SK-N-SH (cell line): ENCODE measurements around the gene FRZB. TPM values are rescaled to one million over a fixed set of nuclear protein-coding genes. Genes with fewer than 3 reads are reported as not detected.

Source experiments
- CTCF ChIA-PET: fragments of 300-600, 350-600 bp; formaldehyde crosslinking; extraction: SDS; loops from one replicate; lab custom pipeline; 2021; lab: Yijun Ruan, JAX
- POLR2A ChIA-PET: fragments of 350-600 bp; sonication (Branson Sonifier 250); formaldehyde crosslinking; extraction: SDS; loops from one replicate; lab custom pipeline; 2020; ENCODE audit warnings: antibody characterized with exemption, inconsistent platforms; lab: Yijun Ruan, JAX
- DNase-seq: peaks from one replicate; pipeline ENCODE4 v3.0.0; 2012
- H2AFZ ChIP-seq: fragments of 200-600 bp; sonication (generic); 2 replicates; pipeline ENCODE4 v1.8.1; 2016; ENCODE audit warnings: antibody characterized with exemption, mild to moderate bottlenecking, low read depth
- H3F3A ChIP-seq: fragments of 200-600 bp; sonication (generic); replicated peaks from 2 replicates; pipeline ENCODE3; 2016; ENCODE audit warnings: antibody characterized with exemption, mild to moderate bottlenecking; ENCODE audit not compliant: insufficient read depth
- H3K27ac ChIP-seq, 2 experiments: fragments of 200-500 bp in 1 of 2; fragments of 200-600 bp in 1 of 2; sonication (Bioruptor generic) in 1 of 2; sonication (generic), shearing (Covaris generic) in 1 of 2; 2 replicates each; pipeline versions ENCODE4 v1.5.1 to v1.6.1; 2014 to 2016; ENCODE audit warnings: low read depth in 2 of 2, inconsistent platforms in 1 of 2, low read length in 1 of 2, mild to moderate bottlenecking in 1 of 2, mixed read lengths in 1 of 2
- H3K27me3 ChIP-seq: fragments of 200-600 bp; sonication (generic), shearing (Covaris generic); 2 replicates; pipeline ENCODE4 v1.6.1; 2016; ENCODE audit warnings: mixed run types; ENCODE audit not compliant: insufficient read depth
- H3K36me3 ChIP-seq, 2 experiments: fragments of 200-500 bp in 1 of 2; fragments of 200-600 bp in 1 of 2; sonication (Bioruptor generic) in 1 of 2; sonication (generic) in 1 of 2; replicated peaks in 1 of 2; 2 replicates each; pipeline versions ENCODE3 to v1.5.1; 2014 to 2016; ENCODE audit warnings: low read length in 1 of 2, mild to moderate bottlenecking in 1 of 2; ENCODE audit not compliant: insufficient read depth in 2 of 2, control insufficient read depth in 1 of 2
- H3K4me1 ChIP-seq, 2 experiments: fragments of 200-500 bp in 1 of 2; fragments of 200-600 bp in 1 of 2; sonication (Bioruptor generic) in 1 of 2; sonication (generic), shearing (Covaris generic) in 1 of 2; 2 replicates each; pipeline versions ENCODE4 v1.5.1 to v1.6.1; 2014 to 2016; ENCODE audit warnings: low read depth in 1 of 2, low read length in 1 of 2, mixed run types in 1 of 2; ENCODE audit not compliant: insufficient read depth in 2 of 2, control insufficient read depth in 1 of 2
- H3K4me2 ChIP-seq: fragments of 200-600 bp; sonication (generic), shearing (Covaris generic); 2 replicates; pipeline ENCODE4 v1.6.1; 2017; ENCODE audit warnings: mixed run types
- H3K4me3 ChIP-seq, 2 experiments: fragments of 200-500 bp in 1 of 2; fragments of 200-600 bp in 1 of 2; sonication (Bioruptor generic) in 1 of 2; sonication (generic), shearing (Covaris generic) in 1 of 2; 2 replicates each; pipeline versions ENCODE4 v1.5.1 to v1.8.1; 2014 to 2016; ENCODE audit warnings: low read depth in 2 of 2, inconsistent platforms in 1 of 2, low read length in 1 of 2, mild to moderate bottlenecking in 1 of 2, mixed read lengths in 1 of 2, moderate library complexity in 1 of 2
- H3K79me2 ChIP-seq: fragments of 200-600 bp; sonication (generic); 2 replicates; pipeline ENCODE4 v1.8.1; 2017; ENCODE audit warnings: mild to moderate bottlenecking; ENCODE audit not compliant: insufficient read depth
- H3K9ac ChIP-seq: fragments of 200-600 bp; sonication (generic); 2 replicates; pipeline ENCODE4 v1.6.1; 2017; ENCODE audit warnings: mixed run types
- H3K9me2 ChIP-seq: fragments of 200-600 bp; sonication (generic); 2 replicates; pipeline ENCODE4 v1.6.1; 2017; ENCODE audit warnings: mixed run types
- H3K9me3 ChIP-seq: fragments of 200-600 bp; sonication (generic); 2 replicates; pipeline ENCODE4 v1.6.1; 2017; ENCODE audit warnings: mixed run types, mild to moderate bottlenecking, moderate library complexity
- H4K20me1 ChIP-seq: fragments of 200-600 bp; sonication (generic); 2 replicates; pipeline ENCODE4 v1.6.1; 2017; ENCODE audit warnings: mild to moderate bottlenecking, mixed run types; ENCODE audit not compliant: insufficient read depth
- CHD2 ChIP-seq: fragments of 150-350 bp; IDR thresholded peaks from 2 replicates; pipeline ENCODE4 v1.6.1; 2018; ENCODE audit warnings: low read length; ENCODE audit not compliant: partially characterized antibody
- EZH2phosphoT487 ChIP-seq: fragments of 200-600 bp; sonication (generic); IDR thresholded peaks from 2 replicates; pipeline ENCODE4 v1.6.1; 2017; ENCODE audit warnings: low read depth, mixed run types, mild to moderate bottlenecking, antibody characterized with exemption, moderate library complexity, borderline replicate concordance
- FOSL2 ChIP-seq: IDR thresholded peaks from 2 replicates; pipeline ENCODE4 v1.4.0; 2012; ENCODE audit warnings: low read depth, mild to moderate bottlenecking, moderate library complexity, borderline replicate concordance
- FOXJ3 ChIP-seq: sonication (generic); formaldehyde crosslinking; IDR thresholded peaks from 2 replicates; pipeline ENCODE4 v1.5.1; 2020; ENCODE audit warnings: mild to moderate bottlenecking, missing genetic modification reagents
- GATA2 ChIP-seq: sonication (generic); formaldehyde crosslinking; IDR thresholded peaks from 2 replicates; pipeline ENCODE4 v1.5.0; 2020; ENCODE audit warnings: mild to moderate bottlenecking, missing genetic modification reagents
- JUND ChIP-seq: IDR thresholded peaks from 2 replicates; pipeline ENCODE4 v1.4.0; 2012
- MEF2A ChIP-seq: IDR thresholded peaks from 2 replicates; pipeline ENCODE4 v1.4.0; 2012; ENCODE audit warnings: low read depth, borderline replicate concordance
- MXI1 ChIP-seq: IDR thresholded peaks from 2 replicates; pipeline ENCODE4 v1.6.1; 2012; ENCODE audit warnings: mild to moderate bottlenecking, low read depth, low read length, improper control_type of control experiment
- NFIC ChIP-seq: IDR thresholded peaks from 2 replicates; pipeline ENCODE4 v1.4.0; 2012; ENCODE audit warnings: borderline replicate concordance
- NRF1 ChIP-seq: IDR thresholded peaks from 2 replicates; pipeline ENCODE4 v1.6.1; 2012; ENCODE audit warnings: low read depth, mild to moderate bottlenecking, low read length
- POLR2AphosphoS5 ChIP-seq: IDR thresholded peaks from 2 replicates; pipeline ENCODE4 v1.6.1; 2012; ENCODE audit warnings: low read depth, low read length
- RXRA ChIP-seq: IDR thresholded peaks from 2 replicates; pipeline ENCODE4 v1.4.0; 2012; ENCODE audit warnings: low read depth, mild to moderate bottlenecking, borderline replicate concordance
- SIN3A ChIP-seq: IDR thresholded peaks from 2 replicates; pipeline ENCODE4 v1.6.1; 2012; ENCODE audit warnings: low read depth, mild to moderate bottlenecking, low read length, moderate library complexity, borderline replicate concordance
- TAF1 ChIP-seq: IDR thresholded peaks from 2 replicates; pipeline ENCODE4 v1.6.1; 2012; ENCODE audit warnings: low read depth, mild to moderate bottlenecking, low read length, moderate library complexity, borderline replicate concordance
- TCF12 ChIP-seq: IDR thresholded peaks from 2 replicates; pipeline ENCODE4 v1.4.0; 2012
- TEAD4 ChIP-seq: IDR thresholded peaks from 2 replicates; pipeline ENCODE4 v1.4.0; 2012; ENCODE audit warnings: mild to moderate bottlenecking, borderline replicate concordance; ENCODE audit not compliant: insufficient read depth
- USF1 ChIP-seq: IDR thresholded peaks from 2 replicates; pipeline ENCODE4 v1.4.0; 2012; ENCODE audit warnings: low read depth, borderline replicate concordance
- WGBS: methylation state at CpG from one replicate; pipeline ENCODE4 v1.1.6; 2017; ENCODE audit warnings: low lambda C conversion rate; 5-methylcytosine and 5-hydroxymethylcytosine counted together
- polyA plus RNA-seq, 3 experiments: library from polyadenylated mRNA; depleted of rRNA; stranded (reverse); fragments of >200 nt; gene quantifications; 2 replicates each; pipeline ENCODE4 v1.2.3, GENCODE V29; 2012
- TF ChIP-seq, protein P1 (sequence below): fragments of 200-600 bp; sonication (generic); IDR thresholded peaks from 2 replicates; pipeline ENCODE4 v1.6.1; 2017; ENCODE audit warnings: antibody characterized with exemption, mild to moderate bottlenecking, moderate library complexity
- TF ChIP-seq, protein P2 (sequence below): IDR thresholded peaks from 2 replicates; pipeline ENCODE4; 2012

FRZB gene
- polyA plus RNA-seq (2012; rRNA removed): 2.8 and 3.5 TPM in 2 replicates
- 3.2 and 3.4 TPM in 2 replicates for polyA plus RNA-seq (2012; cell fraction: cytosol; rRNA removed)
- polyA plus RNA-seq (2012; cell fraction: nucleus; rRNA removed): 1.2 and 1.4 TPM in 2 replicates

GRCh38 chr2:182866461-182867406, at the start of gene FRZB:
TSS of gene FRZB (minus strand) at chr2:182866637. CDS start at chr2:182866552, 85 bp downstream.
- Histone ChIP-seq H2AFZ (peak within 1 kb of the TSS; percentile 88), H3K9me3 (no peaks in the 10 kb centered on the region), H3K9ac (peak within 1 kb of the TSS; percentile 45; the same call in 1 of the 2 replicates), H3K4me3 (peak within 1 kb of the TSS; percentile 45 to 61), H3K4me1 (peaks cover 0 to 35% of the 10 kb centered on the region in 2 experiments; a peak in 3 of 4 replicates), H3K27me3 (no peaks in the 10 kb centered on the region), H3K79me2 (no peaks in the 10 kb centered on the region), H3F3A (no peaks in the 10 kb centered on the region), H4K20me1 (no peaks in the 10 kb centered on the region), H3K9me2 (no peaks in the 10 kb centered on the region), H3K36me3 (no peaks in the 10 kb centered on the region), H3K4me2 (peak within 1 kb of the TSS; percentile 76), H3K27ac (peak within 1 kb of the TSS; percentile 31 to 77; a peak in 3 of 4 replicates)
- WGBS: 25% methylated on average over 43 of the region's 57 CpGs
- CTCF ChIA-PET: interaction anchor here (1.5 to 5.2 kb wide), 5 partner anchors 25 to 113 kb away, joined by 4 to 29 read pairs (median 5); no protein-coding TSS in a partner anchor
- DNase-seq: peak; percentile 84
- peak; percentile 71 for TF ChIP-seq GATA2
- TF ChIP-seq MXI1: no peak
- TF ChIP-seq MEF2A: no peak
- TF ChIP-seq SIN3A: no peak
- no peak for TF ChIP-seq JUND
- peak; percentile 33; the same call in 1 of the 2 replicates for TF ChIP-seq TAF1
- POLR2A ChIA-PET: interaction anchor here (0.7 to 1.8 kb wide), 6 partner anchors 14 to 113 kb away, joined by 3 to 4 read pairs (median 3); no protein-coding TSS in a partner anchor

- Histone ChIP-seq H3K27me3 (no peaks in the 10 kb centered on the region), H3K27ac (peak overlapping the region; percentile 60 to 72; a peak in 3 of 4 replicates), H3K4me2 (peak overlapping the region; percentile 72), H3K9me2 (no peaks in the 10 kb centered on the region), H3K36me3 (peaks cover 40 to 45% of the 10 kb centered on the region in 2 experiments), H3K4me1 (peaks cover 8 to 35% of the 10 kb centered on the region in 2 experiments), H4K20me1 (peaks cover 6% of the 10 kb centered on the region), H3K9ac (no peak overlapping the region), H3K4me3 (0 out of 4 replicates have a peak overlapping the region, but pooled peaks of 1 of the 2 experiments have one; percentile 30), H3K9me3 (no peaks in the 10 kb centered on the region), H3K79me2 (no peaks in the 10 kb centered on the region), H3F3A (peaks cover 33% of the 10 kb centered on the region), H2AFZ (no peak overlapping the region)
- ChIA-PET CTCF (interaction anchor here (0.8 kb wide), 1 partner anchor 18 kb away, joined by 3 read pairs; no protein-coding TSS in a partner anchor), POLR2A (no interaction called here)
- no peak for DNase-seq
- WGBS: 42% methylated on average over 6 of the region's 6 CpGs
- TF ChIP-seq, protein P1, sequence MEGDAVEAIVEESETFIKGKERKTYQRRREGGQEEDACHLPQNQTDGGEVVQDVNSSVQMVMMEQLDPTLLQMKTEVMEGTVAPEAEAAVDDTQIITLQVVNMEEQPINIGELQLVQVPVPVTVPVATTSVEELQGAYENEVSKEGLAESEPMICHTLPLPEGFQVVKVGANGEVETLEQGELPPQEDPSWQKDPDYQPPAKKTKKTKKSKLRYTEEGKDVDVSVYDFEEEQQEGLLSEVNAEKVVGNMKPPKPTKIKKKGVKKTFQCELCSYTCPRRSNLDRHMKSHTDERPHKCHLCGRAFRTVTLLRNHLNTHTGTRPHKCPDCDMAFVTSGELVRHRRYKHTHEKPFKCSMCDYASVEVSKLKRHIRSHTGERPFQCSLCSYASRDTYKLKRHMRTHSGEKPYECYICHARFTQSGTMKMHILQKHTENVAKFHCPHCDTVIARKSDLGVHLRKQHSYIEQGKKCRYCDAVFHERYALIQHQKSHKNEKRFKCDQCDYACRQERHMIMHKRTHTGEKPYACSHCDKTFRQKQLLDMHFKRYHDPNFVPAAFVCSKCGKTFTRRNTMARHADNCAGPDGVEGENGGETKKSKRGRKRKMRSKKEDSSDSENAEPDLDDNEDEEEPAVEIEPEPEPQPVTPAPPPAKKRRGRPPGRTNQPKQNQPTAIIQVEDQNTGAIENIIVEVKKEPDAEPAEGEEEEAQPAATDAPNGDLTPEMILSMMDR: no peak
- TF ChIP-seq, protein P2, sequence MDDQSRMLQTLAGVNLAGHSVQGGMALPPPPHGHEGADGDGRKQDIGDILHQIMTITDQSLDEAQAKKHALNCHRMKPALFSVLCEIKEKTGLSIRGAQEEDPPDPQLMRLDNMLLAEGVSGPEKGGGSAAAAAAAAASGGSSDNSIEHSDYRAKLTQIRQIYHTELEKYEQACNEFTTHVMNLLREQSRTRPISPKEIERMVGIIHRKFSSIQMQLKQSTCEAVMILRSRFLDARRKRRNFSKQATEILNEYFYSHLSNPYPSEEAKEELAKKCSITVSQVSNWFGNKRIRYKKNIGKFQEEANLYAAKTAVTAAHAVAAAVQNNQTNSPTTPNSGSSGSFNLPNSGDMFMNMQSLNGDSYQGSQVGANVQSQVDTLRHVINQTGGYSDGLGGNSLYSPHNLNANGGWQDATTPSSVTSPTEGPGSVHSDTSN: peak; percentile 77
- TF ChIP-seq POLR2AphosphoS5: no peak; the same call in 1 of the 2 replicates
- TF ChIP-seq EZH2phosphoT487: no peak
- TF ChIP-seq NRF1: no peak
- TF ChIP-seq FOSL2: peak; percentile 81
- peak; percentile 63 for TF ChIP-seq TCF12
- TF ChIP-seq MEF2A: 0 out of 2 replicates have a peak, but pooled peaks have one; percentile 11
- TF ChIP-seq GATA2: no peak
- 0 out of 2 replicates have a peak, but pooled peaks have one; percentile 11 for TF ChIP-seq USF1
- peak; percentile 39; the same call in 1 of the 2 replicates for TF ChIP-seq RXRA
- peak; percentile 77 for TF ChIP-seq JUND
- no peak for TF ChIP-seq FOXJ3
- TF ChIP-seq TEAD4: peak; percentile 53; the same call in 1 of the 2 replicates
- peak; percentile 66; the same call in 1 of the 2 replicates for TF ChIP-seq NFIC
- TF ChIP-seq CHD2: no peak
Measured at GRCh38 chr2:182915369-182916326, 49.2 kb upstream of the FRZB start.
